ENCODE measurements around the gene ZFYVE26.

The ZFYVE26 gene

GRCh38 chr14:67764496-67764895 lies 51.9 kb downstream of the ZFYVE26 start:
- H3K36me3 ChIP-seq (ENCODE audit: control insufficient read depth, insufficient read depth, low read length), result no peaks in the 10 kb centered on the region
- H3K27ac ChIP-seq, result no peak overlapping the region
- no peaks in the 10 kb centered on the region for H3K27me3 ChIP-seq (ENCODE audit: control insufficient read depth, insufficient read depth, low read length)
- H3K4me1 ChIP-seq, result no peaks in the 10 kb centered on the region
- no peak overlapping the region for H3K4me2 ChIP-seq (ENCODE audit: low read length)
- no peak overlapping the region for H3K4me3 ChIP-seq (ENCODE audit: low read depth, low read length)
- H3K9me3 ChIP-seq (ENCODE audit: control insufficient read depth, low read length), result no peaks in the 10 kb centered on the region
- no peak overlapping the region for H3K9ac ChIP-seq
- H3K79me2 ChIP-seq, result no peaks in the 10 kb centered on the region
- no peak overlapping the region for H2AFZ ChIP-seq
- TF ChIP-seq CTCF (IDR thresholded peaks at IDR 0.05), result no peak

DNA sequence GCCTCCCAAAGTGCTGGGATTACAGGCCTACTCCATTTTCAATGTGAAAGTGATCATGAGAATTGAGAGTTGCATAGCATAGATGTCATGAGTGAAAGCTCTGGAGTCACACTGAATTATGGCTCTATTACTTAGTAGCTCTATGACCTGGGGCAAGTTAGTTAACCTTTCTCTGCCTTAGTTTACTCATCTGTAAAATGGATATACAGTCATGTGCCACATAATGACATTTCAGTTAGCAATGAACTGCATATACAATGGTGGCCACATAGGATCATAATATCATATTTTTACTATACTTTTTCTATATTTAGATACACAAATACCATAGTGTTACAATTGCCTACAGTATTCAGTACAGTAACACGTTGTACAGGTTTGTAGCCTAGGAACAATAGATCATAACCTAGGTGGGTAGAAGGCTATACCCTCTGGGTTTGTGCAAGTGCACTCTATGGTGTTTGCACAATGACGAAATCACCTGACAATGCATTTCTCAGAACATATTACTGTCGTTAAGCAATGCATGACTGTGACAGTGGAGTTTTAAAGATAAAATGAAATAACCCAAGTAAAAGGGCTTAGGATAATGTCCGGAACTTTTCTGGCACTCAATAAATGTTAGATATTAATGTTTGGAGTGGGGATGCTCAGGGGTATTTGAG lies 53.1 kb downstream of the ZFYVE26 start:
- Histone ChIP-seq H2AFZ (no peak overlapping the region), H3K9me3 (ENCODE audit: control insufficient read depth, low read length) (no peaks in the 10 kb centered on the region), H3K9ac (no peak overlapping the region), H3K4me1 (no peaks in the 10 kb centered on the region), H3K27me3 (ENCODE audit: control insufficient read depth, insufficient read depth, low read length) (no peaks in the 10 kb centered on the region), H3K4me3 (ENCODE audit: low read depth, low read length) (no peak overlapping the region), H3K36me3 (ENCODE audit: control insufficient read depth, insufficient read depth, low read length) (no peaks in the 10 kb centered on the region), H3K79me2 (no peaks in the 10 kb centered on the region), H3K4me2 (ENCODE audit: low read length) (no peak overlapping the region), H3K27ac (no peak overlapping the region)
- no peak for TF ChIP-seq CTCF (IDR thresholded peaks at IDR 0.05)

DNA sequence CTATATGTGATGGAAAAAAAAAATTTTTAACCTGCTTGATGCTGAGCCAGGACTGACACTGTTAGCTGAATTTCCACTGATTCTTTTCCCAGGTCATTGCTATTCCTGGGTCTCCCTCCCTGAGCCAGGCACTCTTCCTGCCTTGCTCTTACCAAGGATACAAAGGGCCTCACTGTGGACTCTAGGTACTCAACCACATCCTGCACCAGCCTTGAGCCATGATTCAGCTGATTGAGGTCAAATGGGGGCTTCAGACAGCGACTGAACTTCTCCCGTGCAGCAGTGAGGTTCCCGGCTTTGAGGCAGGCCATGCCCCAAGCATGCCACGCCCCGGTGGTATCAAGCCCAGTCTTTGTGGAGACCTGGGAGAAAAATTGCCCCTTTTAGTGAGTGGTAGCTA lies 54.3 kb downstream of the ZFYVE26 start:
- H2AFZ ChIP-seq, result no peak overlapping the region
- H3K4me2 ChIP-seq (ENCODE audit: low read length), result no peak overlapping the region
- TF ChIP-seq CTCF (IDR thresholded peaks at IDR 0.05), result no peak
- H3K27me3 ChIP-seq (ENCODE audit: control insufficient read depth, insufficient read depth, low read length), result no peaks in the 10 kb centered on the region
- H3K4me1 ChIP-seq, result no peaks in the 10 kb centered on the region
- H3K9ac ChIP-seq, result no peak overlapping the region
- no peak overlapping the region for H3K27ac ChIP-seq
- no peak overlapping the region for H3K4me3 ChIP-seq (ENCODE audit: low read depth, low read length)
- no peaks in the 10 kb centered on the region for H3K36me3 ChIP-seq (ENCODE audit: control insufficient read depth, insufficient read depth, low read length)
- H3K9me3 ChIP-seq (ENCODE audit: control insufficient read depth, low read length), result no peaks in the 10 kb centered on the region
- H3K79me2 ChIP-seq, result no peaks in the 10 kb centered on the region

DNA sequence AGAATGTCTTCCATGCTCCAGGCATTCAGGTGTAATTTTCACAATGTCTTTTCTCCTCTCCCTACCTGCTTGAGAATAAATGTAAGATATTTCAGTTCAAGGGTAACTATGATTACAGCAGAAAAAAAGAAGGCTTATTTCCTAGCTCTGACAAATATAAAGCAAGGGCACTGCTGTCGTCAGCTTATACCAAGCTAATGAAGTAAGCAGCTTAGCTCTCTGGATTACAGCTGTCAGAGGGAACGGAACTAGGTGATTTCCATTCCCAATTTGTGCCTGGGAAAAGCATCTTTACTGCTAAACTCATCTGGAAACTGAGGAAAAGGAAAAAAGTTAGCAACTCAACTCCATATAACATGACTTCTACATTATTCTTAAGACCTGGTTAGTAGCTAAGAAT lies 56.5 kb downstream of the ZFYVE26 start:
- no peak for TF ChIP-seq CTCF (IDR thresholded peaks at IDR 0.05)
- H3K27ac ChIP-seq, result no peak overlapping the region
- no peaks in the 10 kb centered on the region for H3K27me3 ChIP-seq (ENCODE audit: control insufficient read depth, insufficient read depth, low read length)
- no peaks in the 10 kb centered on the region for H3K4me1 ChIP-seq
- H3K36me3 ChIP-seq (ENCODE audit: control insufficient read depth, insufficient read depth, low read length), result no peaks in the 10 kb centered on the region
- no peaks in the 10 kb centered on the region for H3K9me3 ChIP-seq (ENCODE audit: control insufficient read depth, low read length)
- H3K79me2 ChIP-seq, result no peaks in the 10 kb centered on the region
- H3K9ac ChIP-seq, result no peak overlapping the region
- no peak overlapping the region for H2AFZ ChIP-seq
- H3K4me3 ChIP-seq (ENCODE audit: low read depth, low read length), result no peak overlapping the region
- no peak overlapping the region for H3K4me2 ChIP-seq (ENCODE audit: low read length)

- no peak overlapping the region for H2AFZ ChIP-seq
- H3K79me2 ChIP-seq, result no peaks in the 10 kb centered on the region
- no peaks in the 10 kb centered on the region for H3K27me3 ChIP-seq (ENCODE audit: control insufficient read depth, insufficient read depth, low read length)
- no peak overlapping the region for H3K9ac ChIP-seq
- no peak for TF ChIP-seq CTCF (IDR thresholded peaks at IDR 0.05)
- no peaks in the 10 kb centered on the region for H3K36me3 ChIP-seq (ENCODE audit: control insufficient read depth, insufficient read depth, low read length)
- H3K4me1 ChIP-seq, result no peaks in the 10 kb centered on the region
- H3K9me3 ChIP-seq (ENCODE audit: control insufficient read depth, low read length), result no peaks in the 10 kb centered on the region
- no peak overlapping the region for H3K4me3 ChIP-seq (ENCODE audit: low read depth, low read length)
- H3K4me2 ChIP-seq (ENCODE audit: low read length), result no peak overlapping the region
- H3K27ac ChIP-seq, result no peak overlapping the region
These were observed 59.2 kb downstream of the ZFYVE26 start for GRCh38 chr14:67757175-67757574.
